GM21717 (cell line): Measurements from ENCODE around the gene AMIGO1.

Experiments used
- ATAC-seq: cut with Tn5 transposase; IDR thresholded peaks from one replicate; pipeline ENCODE4 v1.9.1; 2021; ENCODE audit warnings: mild to moderate bottlenecking, moderate library complexity; ENCODE audit not compliant: unreplicated experiment

The AMIGO1 gene

GRCh38 chr1:109532365-109533136, 23.0 kb upstream of the AMIGO1 start:
- peak; percentile 60 for ATAC-seq

DNA sequence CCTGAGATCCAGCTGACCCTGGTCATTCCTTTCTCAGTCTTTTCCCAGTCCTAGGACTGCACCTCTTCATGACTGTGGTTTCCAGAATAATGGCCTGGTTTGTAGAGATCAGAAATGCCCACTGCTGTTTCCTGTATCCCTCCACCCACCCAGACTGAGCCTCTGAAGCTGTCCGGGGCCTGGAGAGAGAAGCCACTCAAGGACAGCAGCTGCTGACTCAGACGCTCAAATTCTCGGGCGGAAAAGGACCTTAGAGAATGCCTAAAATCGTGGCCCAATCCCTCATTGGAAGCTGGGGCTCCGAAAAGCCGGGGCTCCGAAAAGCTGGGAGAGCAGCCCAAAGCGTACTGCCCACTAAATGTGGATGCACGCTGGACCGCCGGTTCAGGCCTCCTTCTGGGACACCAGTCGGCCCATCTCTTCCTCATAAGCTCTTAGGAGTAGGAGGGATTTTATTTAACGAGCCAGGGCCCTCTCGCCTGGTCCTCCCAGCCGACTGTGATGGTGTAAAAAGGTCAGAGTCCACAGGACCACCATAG, 22.4 kb upstream of the AMIGO1 start:
- no peak for ATAC-seq

GRCh38 chr1:109531380-109531779, 21.9 kb upstream of the AMIGO1 start:
- ATAC-seq: no peak

GRCh38 chr1:109530457-109531087, 21.0 kb upstream of the AMIGO1 start:
- ATAC-seq: no peak

DNA sequence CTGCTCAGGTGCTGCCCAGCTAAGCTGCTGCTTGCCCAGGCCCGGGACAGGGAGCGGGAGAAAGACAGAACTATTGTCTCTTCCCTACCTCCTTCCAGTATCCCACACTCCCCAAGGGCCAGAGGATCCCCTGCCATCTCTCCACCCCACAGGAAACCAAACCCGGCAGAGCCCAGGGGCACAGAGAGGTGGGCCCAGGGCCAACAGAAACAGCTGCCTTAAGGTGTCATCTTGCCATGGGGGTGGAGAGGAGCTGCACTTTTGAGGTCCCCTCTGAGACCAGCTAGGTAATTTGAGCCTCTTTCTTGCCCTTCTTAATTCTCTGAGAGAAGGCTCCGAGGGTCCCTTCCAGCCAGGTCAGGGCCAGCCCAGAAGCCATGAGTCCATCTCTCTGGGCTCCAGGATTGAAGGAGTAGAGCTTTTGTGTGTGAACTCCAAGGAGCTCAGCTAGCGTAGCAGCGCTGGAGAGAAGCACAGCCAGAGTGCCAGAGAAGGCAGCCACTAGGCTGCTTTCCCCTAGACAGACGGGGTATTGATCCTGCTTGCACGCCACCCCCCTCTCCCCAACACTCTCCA, 20.4 kb upstream of the AMIGO1 start:
- ATAC-seq: no peak

DNA sequence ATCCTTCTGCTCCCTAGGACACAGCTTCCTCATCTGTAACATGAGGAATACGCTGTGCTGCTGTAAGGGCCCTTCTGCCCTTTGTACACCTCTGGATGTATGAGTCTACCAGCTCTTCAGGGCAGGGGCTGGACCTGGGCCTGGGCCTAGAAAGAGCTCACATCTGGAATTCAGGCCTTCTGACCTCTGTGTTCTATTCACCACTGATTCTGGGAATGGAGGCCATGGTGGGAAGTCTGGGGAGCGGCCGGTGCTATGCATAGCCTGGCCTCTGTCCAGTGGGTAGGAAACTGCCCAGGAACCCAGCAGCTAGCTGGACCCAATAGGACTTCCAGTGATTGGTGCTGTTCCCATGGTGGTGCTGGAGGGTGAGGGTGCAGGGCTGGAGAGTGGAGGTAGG, 19.2 kb upstream of the AMIGO1 start:
- ATAC-seq: no peak

DNA sequence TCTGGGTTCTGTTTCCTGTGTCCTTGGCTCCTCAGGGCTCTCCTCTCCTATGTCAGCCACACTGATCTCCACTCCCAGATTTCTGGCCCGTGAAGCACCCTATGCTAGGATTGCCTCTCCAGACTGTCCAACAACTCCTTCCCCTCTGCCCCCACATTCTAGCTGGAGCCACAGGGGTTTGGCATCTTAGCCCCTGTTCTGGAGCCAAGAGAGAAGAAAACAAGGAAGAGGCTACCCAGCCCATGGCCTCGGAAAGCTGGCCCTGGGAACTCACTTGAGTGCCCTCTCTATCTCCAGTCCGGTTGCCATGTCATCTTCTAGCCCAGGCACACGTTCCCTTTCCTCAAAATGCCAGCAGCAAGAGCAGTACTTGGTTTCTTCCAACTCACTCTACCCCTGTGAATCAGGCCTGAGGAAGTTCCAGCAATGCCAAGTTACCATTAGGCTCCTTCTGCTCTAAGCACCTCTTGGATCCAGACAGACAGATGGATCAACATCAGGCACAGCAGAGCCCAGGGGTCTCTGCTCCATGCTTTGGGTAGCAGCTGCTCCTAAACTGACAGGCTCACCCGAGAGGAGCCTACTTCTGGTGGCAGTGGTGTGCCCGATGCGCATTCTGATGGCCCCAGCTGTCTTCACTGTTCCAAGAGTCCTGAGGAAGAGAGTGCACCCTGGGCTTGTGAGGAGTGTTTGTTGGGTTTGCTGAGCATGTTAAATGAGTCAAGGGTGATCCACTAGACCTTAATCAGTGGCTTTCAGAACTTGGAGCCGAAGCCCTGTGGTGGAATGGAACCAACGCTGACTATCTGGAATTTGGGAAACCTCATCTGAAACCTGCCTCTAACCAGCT, 18.5 kb upstream of the AMIGO1 start:
- no peak for ATAC-seq

DNA sequence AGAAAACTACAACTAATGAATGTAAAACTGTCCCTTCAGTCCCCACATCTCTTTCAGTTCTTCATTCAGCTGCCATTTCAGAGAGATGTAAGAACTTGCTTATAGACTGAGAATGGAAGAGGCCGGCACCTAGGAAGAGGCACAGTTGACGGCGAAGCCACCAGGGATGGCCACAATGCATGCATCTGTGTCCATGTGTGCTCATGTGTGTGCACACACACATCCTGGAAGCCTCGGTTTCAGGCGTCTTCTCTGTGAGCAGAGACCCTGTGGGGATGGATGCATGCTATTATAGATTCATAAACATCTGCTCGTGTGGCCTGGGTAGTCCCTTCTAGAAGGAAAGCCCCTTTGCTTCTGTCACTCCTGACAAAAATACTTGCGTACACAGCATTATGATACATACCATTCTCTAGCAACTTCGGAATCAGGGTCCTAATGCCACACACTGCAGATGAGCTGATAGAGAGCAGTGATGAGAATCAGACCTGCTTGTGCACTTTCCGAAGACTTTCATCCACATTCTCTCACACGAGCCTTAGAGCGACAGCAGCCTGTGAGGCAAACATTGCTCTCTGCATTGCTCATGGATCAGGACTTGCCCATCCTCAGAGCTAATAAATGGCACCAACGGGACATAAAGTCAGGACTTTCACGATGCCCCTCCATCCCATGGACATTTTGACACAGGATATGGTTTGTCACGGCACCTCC, 17.7 kb upstream of the AMIGO1 start:
- peak; percentile 56 for ATAC-seq

GRCh38 chr1:109523706-109524105, 14.2 kb upstream of the AMIGO1 start:
- ATAC-seq: no peak

DNA sequence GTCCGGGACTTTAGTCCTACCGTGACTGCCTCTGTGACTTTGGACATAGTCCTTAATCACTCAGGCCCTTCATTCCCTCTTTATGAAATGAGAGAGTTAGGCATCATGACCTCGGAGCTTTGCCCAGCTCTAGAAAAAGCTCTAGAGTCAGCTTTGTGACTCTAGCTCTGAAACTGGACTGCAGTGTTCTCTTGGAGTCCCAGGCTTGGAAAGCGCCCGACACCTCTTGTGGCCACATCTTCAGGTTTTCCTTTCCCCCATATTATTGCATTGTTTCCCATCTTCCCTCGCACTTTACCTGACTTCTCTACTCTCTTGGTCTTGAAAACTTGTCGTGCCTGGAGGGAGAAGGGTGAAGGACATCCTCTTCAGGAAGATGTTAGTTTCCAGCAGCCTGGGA, 12.5 kb upstream of the AMIGO1 start:
- ATAC-seq: no peak

DNA sequence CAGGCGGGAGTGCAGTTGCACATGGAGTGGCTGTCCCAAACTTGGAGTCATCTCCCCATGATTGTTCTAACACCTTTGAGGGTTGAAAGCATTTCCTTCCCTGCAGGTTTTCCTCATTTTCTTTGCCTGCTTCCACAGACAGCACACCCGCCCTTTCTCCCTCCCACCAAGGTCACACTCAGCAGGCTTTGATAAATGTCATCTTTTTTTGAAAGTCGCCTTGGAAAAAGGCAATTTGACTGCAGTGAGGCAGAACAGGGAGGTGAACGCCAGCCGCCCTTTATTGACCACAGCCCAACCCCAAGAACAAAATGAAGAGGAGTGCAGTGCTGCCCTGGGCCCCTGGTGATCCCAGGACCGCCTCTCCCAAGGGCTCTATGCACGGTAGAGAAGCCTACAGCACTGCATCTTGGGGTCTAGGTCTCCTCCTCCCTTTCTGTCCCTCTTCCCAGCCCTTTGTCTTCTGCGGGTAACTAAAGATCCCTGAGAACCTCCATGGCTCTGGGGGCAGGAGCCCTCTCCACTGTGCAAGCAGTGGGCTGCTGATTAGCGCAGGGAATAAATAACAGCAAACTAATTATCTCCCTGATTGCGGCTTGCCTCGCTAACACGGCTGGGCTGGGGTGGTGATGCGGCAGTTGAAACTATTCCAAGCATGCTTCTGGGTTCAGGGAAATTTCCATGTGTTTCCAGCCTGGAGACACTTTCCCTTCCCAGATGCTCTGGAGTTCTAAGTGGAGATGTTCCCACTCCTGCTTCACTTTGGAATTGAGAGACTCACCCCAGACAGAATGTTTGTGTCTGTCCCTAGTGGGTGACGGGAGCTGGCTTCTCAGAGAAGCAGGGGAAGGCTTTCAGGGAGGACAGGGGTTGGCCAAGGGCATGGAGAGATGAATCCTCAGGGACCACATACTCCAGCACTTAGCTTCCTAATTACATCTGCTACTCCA, 11.8 kb upstream of the AMIGO1 start:
- ATAC-seq: no peak

GRCh38 chr1:109517337-109517736, 7.8 kb upstream of the AMIGO1 start:
- ATAC-seq: no peak

DNA sequence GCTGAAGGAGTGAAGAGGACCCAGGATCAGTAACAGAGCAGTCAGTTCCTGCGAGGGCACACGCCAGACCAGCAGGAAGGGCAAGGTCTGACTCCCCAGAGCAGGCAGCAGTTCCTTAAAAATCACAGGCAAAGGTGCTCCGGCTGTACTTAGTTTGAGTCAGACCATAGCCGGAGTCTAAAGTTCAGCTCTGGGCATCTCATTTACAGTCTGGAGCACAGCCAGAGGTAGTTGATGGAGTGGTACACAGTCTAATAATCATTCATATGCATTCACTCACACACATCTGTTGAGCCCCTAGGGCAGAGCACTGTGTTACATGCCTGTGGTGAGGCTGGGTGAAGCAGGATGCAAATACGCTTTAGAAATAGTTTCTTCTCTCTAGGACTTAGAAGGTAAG, 7.3 kb upstream of the AMIGO1 start:
- no peak for ATAC-seq

- ATAC-seq: no peak
Measured at GRCh38 chr1:109514846-109515245, 5.3 kb upstream of the AMIGO1 start.

GRCh38 chr1:109513110-109513710, 3.7 kb upstream of the AMIGO1 start:
- ATAC-seq: no peak

- no peak for ATAC-seq
Measured at GRCh38 chr1:109508873-109509175, 703 bp downstream of the AMIGO1 start.

DNA sequence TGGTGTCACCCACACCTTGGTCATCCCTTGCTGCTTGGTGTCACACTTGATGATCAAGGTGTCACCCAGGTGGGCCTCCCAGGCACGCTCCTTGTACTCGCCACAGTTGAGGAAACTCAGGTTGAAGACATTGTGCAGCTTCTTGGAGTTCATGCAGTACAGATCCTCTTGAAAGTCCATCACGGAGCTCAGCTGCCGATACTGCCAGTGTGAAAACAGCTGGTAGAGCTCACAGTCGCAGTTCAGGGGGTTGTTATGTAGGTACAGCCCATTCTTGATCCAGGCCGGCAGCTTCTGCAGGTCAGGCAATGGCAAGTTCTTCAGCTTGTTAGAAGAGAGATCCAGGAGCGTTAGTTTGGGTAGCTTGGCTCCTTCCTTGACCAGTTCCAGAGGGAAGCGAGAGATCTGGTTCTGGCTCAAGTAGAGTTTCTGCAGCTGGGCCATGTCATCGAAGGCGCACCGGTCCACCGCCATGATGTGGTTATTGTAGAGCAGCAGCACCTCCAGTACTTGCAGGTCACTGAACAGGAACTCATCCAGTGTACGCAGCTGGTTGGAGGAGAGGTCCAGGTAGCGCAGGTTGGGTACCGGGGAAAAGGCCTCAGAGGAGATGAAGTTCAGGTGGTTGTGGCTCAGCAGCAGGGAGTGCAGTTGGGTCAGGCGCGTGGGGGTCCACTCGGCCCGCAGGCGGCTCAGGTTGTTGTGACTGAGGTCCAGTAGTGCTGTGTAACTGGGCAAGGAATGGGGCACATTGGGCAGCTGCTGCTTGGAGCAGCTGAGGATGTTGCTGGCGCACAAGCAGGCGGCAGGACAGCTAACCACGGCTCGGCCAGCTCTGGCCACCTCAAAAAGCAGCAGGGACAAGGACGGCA, 1.3 kb downstream of the AMIGO1 start:
- no peak for ATAC-seq

- no peak for ATAC-seq
Measured at GRCh38 chr1:109504974-109505373, 4.6 kb downstream of the AMIGO1 start.
